HCT116 (cell line): ENCODE results near the gene MIA. TPM values are rescaled to one million over a fixed set of nuclear protein-coding genes. Genes with fewer than 3 reads are reported as not detected.

ENCODE experiments used
- ATAC-seq: fragments of 200-7000 bp; cut with Tn5 transposase; 2 replicates; pipeline ENCODE4 v1.9.1; 2020; ENCODE audit warnings: mild to moderate bottlenecking, moderate library complexity
- BruUV-seq: library from RNA; stranded (reverse); fragments of 400-500 nt; replicated peaks from 2 replicates; lab custom pipeline; 2021; lab: Mats Ljungman, UMichigan
- CTCF ChIA-PET: fragments of 300-600 bp; sonication (Branson Sonifier 250); formaldehyde crosslinking; loops from one replicate; lab custom pipeline; 2021; ENCODE audit warnings: antibody characterized with exemption; lab: Charles Lee
- POLR2A ChIA-PET: fragments of 300-600, 350-600 bp; sonication (Branson Sonifier 250); formaldehyde crosslinking; loops from one replicate; lab custom pipeline; 2021; ENCODE audit warnings: antibody characterized with exemption; lab: Charles Lee
- RAD21 ChIA-PET, 2 experiments: fragments of 300-600 bp; sonication (Branson Sonifier 250); formaldehyde crosslinking; loops; one replicate each; lab custom pipeline; 2023; ENCODE audit warnings: low total read pairs in 2 of 2; ENCODE audit not compliant: uncharacterized antibody in 2 of 2, unreplicated experiment in 2 of 2, low non-redundant PET in 1 of 2; lab: Charles Lee
- DNase-seq: peaks from one replicate; pipeline ENCODE4 v3.0.0-alpha.2; 2010; ENCODE audit warnings: low read depth, low spot score
- H2AFZ ChIP-seq: fragments of 200-600 bp; shearing (Covaris generic), sonication (generic); 2 replicates; pipeline ENCODE4 v1.6.1; 2017; ENCODE audit warnings: low read depth, mixed run types, mixed read lengths, antibody characterized with exemption, low read length; ENCODE audit not compliant: poor library complexity, severe bottlenecking
- H3K27ac ChIP-seq: 2 replicates; pipeline ENCODE4 v1.5.1; 2012; ENCODE audit warnings: low read depth, low read length
- H3K27me3 ChIP-seq: fragments of 200-600 bp; sonication (generic); 2 replicates; pipeline ENCODE4 v1.6.1; 2016; ENCODE audit warnings: mixed run types, low read length, mixed read lengths; ENCODE audit not compliant: insufficient read depth
- H3K36me3 ChIP-seq, 2 experiments: fragments of 200-500 bp in 1 of 2; fragments of 200-600 bp in 1 of 2; sonication (Bioruptor generic) in 1 of 2; sonication (generic) in 1 of 2; 2 replicates each; pipeline versions ENCODE4 v1.5.1 to v1.6.1; 2014 to 2016; ENCODE audit warnings: low read length in 2 of 2, inconsistent platforms in 1 of 2, mixed read lengths in 1 of 2, mixed run types in 1 of 2; ENCODE audit not compliant: insufficient read depth in 2 of 2, control insufficient read depth in 1 of 2
- H3K4me1 ChIP-seq, 2 experiments: fragments of 200-600 bp in 1 of 2; sonication (generic) in 1 of 2; 2 replicates each; pipeline versions ENCODE4 v1.5.1 to v1.6.1; 2012 to 2017; ENCODE audit warnings: low read length in 2 of 2, inconsistent platforms in 1 of 2, mild to moderate bottlenecking in 1 of 2, mixed read lengths in 1 of 2, mixed run types in 1 of 2, moderate library complexity in 1 of 2; ENCODE audit not compliant: insufficient read depth in 2 of 2, control insufficient read depth in 1 of 2
- H3K4me2 ChIP-seq: fragments of 200-600 bp; sonication (generic); 2 replicates; pipeline ENCODE4 v1.6.1; 2017; ENCODE audit warnings: mixed run types, low read length, mixed read lengths
- H3K4me3 ChIP-seq, 2 experiments: fragments of 200-600 bp in 1 of 2; sonication (generic) in 1 of 2; replicated peaks in 1 of 2; 2 replicates each; pipeline ENCODE4 v1.5.1; 2011 to 2016; ENCODE audit warnings: low read length in 2 of 2, control low read depth in 1 of 2, low read depth in 1 of 2, mild to moderate bottlenecking in 1 of 2, mixed read lengths in 1 of 2, mixed run types in 1 of 2
- H3K79me2 ChIP-seq: fragments of 200-600 bp; sonication (generic); 2 replicates; pipeline ENCODE4 v1.6.1; 2017; ENCODE audit warnings: mild to moderate bottlenecking, mixed run types, low read length, moderate library complexity, mixed read lengths; ENCODE audit not compliant: insufficient read depth
- H3K9ac ChIP-seq: fragments of 200-600 bp; sonication (generic); 2 replicates; pipeline ENCODE4 v1.6.1; 2016; ENCODE audit warnings: low read length, mixed read lengths
- H3K9me2 ChIP-seq: fragments of 200-600 bp; sonication (generic), shearing (Covaris generic); 2 replicates; pipeline ENCODE4 v1.6.1; 2017; ENCODE audit warnings: mixed run types, mild to moderate bottlenecking, moderate library complexity; ENCODE audit not compliant: insufficient read depth
- H3K9me3 ChIP-seq, 2 experiments: fragments of 200-500 bp in 1 of 2; fragments of 200-600 bp in 1 of 2; sonication (Bioruptor generic) in 1 of 2; sonication (generic) in 1 of 2; 2 replicates each; pipeline ENCODE4 v1.6.1; 2014 to 2017; ENCODE audit warnings: low read length in 2 of 2, mixed read lengths in 2 of 2, inconsistent platforms in 1 of 2, low read depth in 1 of 2, mild to moderate bottlenecking in 1 of 2, mixed run types in 1 of 2, moderate library complexity in 1 of 2; ENCODE audit not compliant: control insufficient read depth in 1 of 2, insufficient read depth in 1 of 2
- H4K20me1 ChIP-seq: fragments of 200-600 bp; sonication (generic), shearing (Covaris generic); 2 replicates; pipeline ENCODE4 v1.6.1; 2017; ENCODE audit warnings: mixed run types, mild to moderate bottlenecking, moderate library complexity; ENCODE audit not compliant: insufficient read depth
- CBX3 ChIP-seq: IDR thresholded peaks from 2 replicates; pipeline ENCODE4 v1.6.1; 2012; ENCODE audit warnings: low read depth
- CEBPB ChIP-seq: IDR thresholded peaks from 2 replicates; pipeline ENCODE4 v1.6.1; 2012; ENCODE audit warnings: low read depth
- EGR1 ChIP-seq: IDR thresholded peaks from 2 replicates; pipeline ENCODE4 v1.6.1; 2012; ENCODE audit warnings: low read depth
- ELF1 ChIP-seq: IDR thresholded peaks from 2 replicates; pipeline ENCODE4 v1.6.1; 2012; ENCODE audit warnings: low read depth, borderline replicate concordance
- EZH2phosphoT487 ChIP-seq: fragments of 200-600 bp; IDR thresholded peaks from 2 replicates; pipeline ENCODE4 v1.6.1; 2018; ENCODE audit warnings: antibody characterized with exemption, borderline replicate concordance
- FOSL1 ChIP-seq: IDR thresholded peaks from 2 replicates; pipeline ENCODE4 v1.6.1; 2012; ENCODE audit warnings: low read depth
- JUND ChIP-seq: IDR thresholded peaks from 2 replicates; pipeline ENCODE4 v1.6.1; 2012
- POLR2A ChIP-seq: IDR thresholded peaks from 2 replicates; pipeline ENCODE4 v1.7.0; 2011; ENCODE audit warnings: borderline replicate concordance; ENCODE audit not compliant: insufficient read depth, insufficient read length; ENCODE audit errors: extremely low read depth
- POLR2AphosphoS5 ChIP-seq: IDR thresholded peaks from 2 replicates; pipeline ENCODE4 v1.6.1; 2011; ENCODE audit warnings: mild to moderate bottlenecking, low read depth, low read length, moderate library complexity
- SP1 ChIP-seq: IDR thresholded peaks from 2 replicates; pipeline ENCODE4 v1.6.1; 2012; ENCODE audit warnings: low read depth
- SRF ChIP-seq: IDR thresholded peaks from 2 replicates; pipeline ENCODE4 v1.6.1; 2012; ENCODE audit warnings: low read depth
- TCF7L2 ChIP-seq: IDR thresholded peaks from 2 replicates; pipeline ENCODE4 v1.7.0; 2011; ENCODE audit warnings: borderline replicate concordance, inconsistent platforms; ENCODE audit not compliant: insufficient read depth, insufficient read length; ENCODE audit errors: extremely low read depth
- YY1 ChIP-seq: IDR thresholded peaks from 2 replicates; pipeline ENCODE4 v1.6.1; 2011; ENCODE audit warnings: low read length, low read depth, moderate library complexity, mild to moderate bottlenecking; ENCODE audit not compliant: insufficient replicate concordance; ENCODE audit errors: extremely low read depth
- ZFX ChIP-seq: fragments of 450-650 bp; IDR thresholded peaks from 2 replicates; pipeline ENCODE4 v1.6.1; 2017
- ZNF274 ChIP-seq: fragments of 200-500 bp; sonication (Bioruptor generic); IDR thresholded peaks from 2 replicates; pipeline ENCODE4 v1.6.1; 2014; ENCODE audit warnings: mild to moderate bottlenecking, low read depth, low read length, inconsistent platforms
- intact Hi-C: fragments of 100-400 bp; cut with micrococcal nuclease; formaldehyde crosslinking; loops from 2 replicates; pipeline ENCODE4 v1.10.0; 2022
- total RNA-seq: library from RNA; stranded (reverse); gene quantifications from one replicate; pipeline ENCODE4 v1.2.1, GENCODE V29; 2021; ENCODE audit not compliant: unreplicated experiment
- TF ChIP-seq, protein P1 (sequence below), 3 experiments: fragments of 200-600 bp in 1 of 3; sonication (generic) in 1 of 3; IDR thresholded peaks in 2 of 3; conservative IDR thresholded peaks in 1 of 3; 2 replicates each; pipeline ENCODE4 v1.5.1; 2012 to 2017; ENCODE audit warnings: low read depth in 2 of 3, low read length in 2 of 3, antibody characterized with exemption in 1 of 3, borderline replicate concordance in 1 of 3, control low read depth in 1 of 3, mild to moderate bottlenecking in 1 of 3, mixed read lengths in 1 of 3, mixed run types in 1 of 3, moderate library complexity in 1 of 3; ENCODE audit not compliant: insufficient read depth in 1 of 3
- TF ChIP-seq, protein P2 (sequence below): IDR thresholded peaks from 2 replicates; pipeline ENCODE4 v1.6.1; 2011; ENCODE audit warnings: mild to moderate bottlenecking, low read length, moderate library complexity; ENCODE audit not compliant: insufficient replicate concordance; ENCODE audit errors: extremely low read depth
- TF ChIP-seq, protein P3 (sequence below): IDR thresholded peaks from 2 replicates; pipeline ENCODE4 v1.6.1; 2012

The MIA gene
- total RNA-seq, 1 experiment from 2014 or later, result 1.4 TPM

DNA sequence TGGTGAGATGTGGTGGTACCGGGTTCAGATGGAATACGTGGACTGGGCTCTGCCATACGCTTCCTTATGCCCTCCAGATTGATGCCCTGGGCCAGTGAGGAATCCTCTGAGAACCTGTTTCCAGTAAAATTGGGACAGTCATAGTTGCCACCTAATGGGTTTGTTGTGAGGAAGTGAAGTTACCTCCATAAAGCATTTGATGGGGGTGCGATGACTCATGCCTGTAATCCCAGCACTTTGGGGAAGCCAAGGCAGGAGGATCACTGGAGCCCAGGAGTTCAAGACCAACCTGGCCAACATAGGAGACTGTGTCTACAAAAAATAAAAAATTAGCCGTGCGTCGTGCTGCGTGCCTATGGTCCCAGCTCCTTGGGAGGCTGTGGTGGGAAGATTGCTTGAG lies 19.5 kb upstream of the MIA start:
- Histone ChIP-seq H3K79me2 (peaks cover 96% of the 10 kb centered on the region), H3K36me3 (peaks cover 43 to 70% of the 10 kb centered on the region in 2 experiments), H3K4me2 (no peak overlapping the region)
- POLR2A ChIA-PET, result no interaction called here
- TF ChIP-seq SRF (no peak), ELF1 (no peak), ZFX (no peak), TCF7L2 (no peak), ZNF274 (no peak), YY1 (no peak), FOSL1 (no peak), POLR2AphosphoS5 (no peak), EZH2phosphoT487 (no peak), EGR1 (no peak), POLR2A (no peak), CBX3 (no peak), CEBPB (no peak), JUND (no peak), SP1 (no peak)
- TF ChIP-seq, protein P1, sequence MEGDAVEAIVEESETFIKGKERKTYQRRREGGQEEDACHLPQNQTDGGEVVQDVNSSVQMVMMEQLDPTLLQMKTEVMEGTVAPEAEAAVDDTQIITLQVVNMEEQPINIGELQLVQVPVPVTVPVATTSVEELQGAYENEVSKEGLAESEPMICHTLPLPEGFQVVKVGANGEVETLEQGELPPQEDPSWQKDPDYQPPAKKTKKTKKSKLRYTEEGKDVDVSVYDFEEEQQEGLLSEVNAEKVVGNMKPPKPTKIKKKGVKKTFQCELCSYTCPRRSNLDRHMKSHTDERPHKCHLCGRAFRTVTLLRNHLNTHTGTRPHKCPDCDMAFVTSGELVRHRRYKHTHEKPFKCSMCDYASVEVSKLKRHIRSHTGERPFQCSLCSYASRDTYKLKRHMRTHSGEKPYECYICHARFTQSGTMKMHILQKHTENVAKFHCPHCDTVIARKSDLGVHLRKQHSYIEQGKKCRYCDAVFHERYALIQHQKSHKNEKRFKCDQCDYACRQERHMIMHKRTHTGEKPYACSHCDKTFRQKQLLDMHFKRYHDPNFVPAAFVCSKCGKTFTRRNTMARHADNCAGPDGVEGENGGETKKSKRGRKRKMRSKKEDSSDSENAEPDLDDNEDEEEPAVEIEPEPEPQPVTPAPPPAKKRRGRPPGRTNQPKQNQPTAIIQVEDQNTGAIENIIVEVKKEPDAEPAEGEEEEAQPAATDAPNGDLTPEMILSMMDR (IDR thresholded peaks at IDR 0.05 in 2 of 3, conservative IDR thresholded peaks at IDR 0.05 in 1 of 3; ENCODE audit: borderline replicate concordance in 1 of 3, insufficient read depth in 1 of 3, low read depth in 2 of 3, low read length in 2 of 3), result no peak
- TF ChIP-seq, protein P2, sequence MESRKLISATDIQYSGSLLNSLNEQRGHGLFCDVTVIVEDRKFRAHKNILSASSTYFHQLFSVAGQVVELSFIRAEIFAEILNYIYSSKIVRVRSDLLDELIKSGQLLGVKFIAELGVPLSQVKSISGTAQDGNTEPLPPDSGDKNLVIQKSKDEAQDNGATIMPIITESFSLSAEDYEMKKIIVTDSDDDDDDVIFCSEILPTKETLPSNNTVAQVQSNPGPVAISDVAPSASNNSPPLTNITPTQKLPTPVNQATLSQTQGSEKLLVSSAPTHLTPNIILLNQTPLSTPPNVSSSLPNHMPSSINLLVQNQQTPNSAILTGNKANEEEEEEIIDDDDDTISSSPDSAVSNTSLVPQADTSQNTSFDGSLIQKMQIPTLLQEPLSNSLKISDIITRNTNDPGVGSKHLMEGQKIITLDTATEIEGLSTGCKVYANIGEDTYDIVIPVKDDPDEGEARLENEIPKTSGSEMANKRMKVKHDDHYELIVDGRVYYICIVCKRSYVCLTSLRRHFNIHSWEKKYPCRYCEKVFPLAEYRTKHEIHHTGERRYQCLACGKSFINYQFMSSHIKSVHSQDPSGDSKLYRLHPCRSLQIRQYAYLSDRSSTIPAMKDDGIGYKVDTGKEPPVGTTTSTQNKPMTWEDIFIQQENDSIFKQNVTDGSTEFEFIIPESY, result no peak
- TF ChIP-seq, protein P3, sequence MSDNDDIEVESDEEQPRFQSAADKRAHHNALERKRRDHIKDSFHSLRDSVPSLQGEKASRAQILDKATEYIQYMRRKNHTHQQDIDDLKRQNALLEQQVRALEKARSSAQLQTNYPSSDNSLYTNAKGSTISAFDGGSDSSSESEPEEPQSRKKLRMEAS, result no peak
- TF ChIP-seq, all 23 proteins: peak for 0
- ChIA-PET RAD21 (no interaction called here), CTCF (no interaction called here)
- BruUV-seq, result no TSS peak
- ATAC-seq (no peak), DNase-seq (no peak)
- no peaks in the 10 kb centered on the region for H3K9me3 ChIP-seq
- H3K27me3 ChIP-seq, result no peaks in the 10 kb centered on the region
- no peak overlapping the region for H2AFZ ChIP-seq
- H3K4me3 ChIP-seq, result no peak overlapping the region
- intact Hi-C loops, result no loop called here
- H3K9me2 ChIP-seq, result no peaks in the 10 kb centered on the region
- 0 out of 2 replicates have a peak, but pooled peaks cover 3% of the 10 kb centered on the region for H4K20me1 ChIP-seq
- H3K4me1 ChIP-seq, result peaks cover 7 to 20% of the 10 kb centered on the region in 2 experiments; a peak in 3 of 4 replicates
- H3K9ac ChIP-seq, result no peak overlapping the region
- H3K27ac ChIP-seq, result peak overlapping the region; percentile 7; the same call in 1 of the 2 replicates
